Midbrain (tissue), 1 donor: ENCODE measurements around the gene ZNF365.
"Not testable (repeated sequence)": the region's sequence is repeated elsewhere in the genome, so short reads cannot be mapped to it uniquely, and the experiment has no call there.

Experiments
- DNase-seq: peaks from one replicate; lab custom pipeline; 2025; lab: John Stamatoyannopoulos, UW

Gene ZNF365

GRCh38 chr10:62377966-62378365 lies 3.8 kb downstream of the ZNF365 start:
- no peak for DNase-seq

- not testable (repeated sequence) for DNase-seq
These were observed 4.7 kb downstream of the ZNF365 start for GRCh38 chr10:62378877-62379276.

- peak; percentile 57 for DNase-seq
These were observed 5.2 kb downstream of the ZNF365 start for GRCh38 chr10:62379394-62379793.

- no peak for DNase-seq
These were observed 5.8 kb downstream of the ZNF365 start for GRCh38 chr10:62380016-62380415.

DNA sequence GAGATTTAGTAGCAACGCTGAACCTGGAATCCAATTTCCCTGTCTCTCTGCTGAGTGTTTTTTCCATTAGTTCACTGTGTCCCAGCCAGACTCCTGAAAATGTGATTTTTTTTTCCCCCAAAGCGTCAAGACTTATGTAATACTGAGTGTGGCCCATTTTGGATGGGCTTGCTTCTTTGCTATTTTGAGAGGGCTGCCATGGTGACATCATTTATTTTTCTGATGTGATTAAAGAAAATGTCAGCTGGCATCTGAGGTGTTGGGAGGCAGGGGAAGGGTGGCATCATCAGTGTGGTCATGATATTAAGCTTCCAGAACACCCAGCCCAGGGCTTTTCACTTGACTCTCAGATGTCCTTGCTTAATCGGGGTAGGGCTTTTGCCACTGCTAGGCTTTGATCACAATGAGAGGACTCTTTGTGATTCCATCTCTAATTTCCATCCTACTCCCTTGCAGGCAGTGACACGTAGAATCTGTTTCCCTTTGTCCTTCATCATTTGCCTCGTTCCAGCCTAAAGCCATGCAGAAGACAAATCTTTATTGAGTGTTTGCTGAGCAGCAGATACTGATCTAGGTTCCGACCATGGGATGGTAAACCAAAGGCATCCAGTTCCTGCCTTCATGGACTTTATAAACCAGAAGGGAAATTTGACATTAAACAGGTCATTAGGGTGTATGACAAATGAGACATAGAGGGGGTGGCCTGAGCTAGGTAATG lies 7.4 kb downstream of the ZNF365 start:
- DNase-seq: peak; percentile 77

DNA sequence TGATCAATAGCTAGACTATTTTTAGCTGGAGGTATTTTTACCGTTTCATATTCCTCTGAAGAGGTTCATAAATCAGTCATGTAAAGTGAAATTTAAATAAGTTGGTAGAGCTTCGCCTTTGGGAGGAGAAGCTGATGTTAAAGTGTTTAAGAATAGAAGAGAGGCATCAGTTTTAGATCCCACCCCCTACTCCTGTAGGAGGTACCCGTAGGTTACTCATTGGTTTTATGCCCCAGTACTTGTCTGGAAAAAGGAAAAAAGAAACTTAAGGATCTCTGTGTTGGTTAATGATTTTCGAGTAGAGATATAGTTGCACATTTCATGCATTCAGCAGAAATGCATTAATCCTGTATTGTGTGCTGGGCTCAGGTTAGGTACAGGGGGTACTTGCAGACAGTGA lies 8.7 kb downstream of the ZNF365 start:
- no peak for DNase-seq

- no peak for DNase-seq
These were observed 9.9 kb downstream of the ZNF365 start for GRCh38 chr10:62384057-62384446.

GRCh38 chr10:62384447-62385081 lies 10.4 kb downstream of the ZNF365 start:
- peak; percentile 39 for DNase-seq

DNA sequence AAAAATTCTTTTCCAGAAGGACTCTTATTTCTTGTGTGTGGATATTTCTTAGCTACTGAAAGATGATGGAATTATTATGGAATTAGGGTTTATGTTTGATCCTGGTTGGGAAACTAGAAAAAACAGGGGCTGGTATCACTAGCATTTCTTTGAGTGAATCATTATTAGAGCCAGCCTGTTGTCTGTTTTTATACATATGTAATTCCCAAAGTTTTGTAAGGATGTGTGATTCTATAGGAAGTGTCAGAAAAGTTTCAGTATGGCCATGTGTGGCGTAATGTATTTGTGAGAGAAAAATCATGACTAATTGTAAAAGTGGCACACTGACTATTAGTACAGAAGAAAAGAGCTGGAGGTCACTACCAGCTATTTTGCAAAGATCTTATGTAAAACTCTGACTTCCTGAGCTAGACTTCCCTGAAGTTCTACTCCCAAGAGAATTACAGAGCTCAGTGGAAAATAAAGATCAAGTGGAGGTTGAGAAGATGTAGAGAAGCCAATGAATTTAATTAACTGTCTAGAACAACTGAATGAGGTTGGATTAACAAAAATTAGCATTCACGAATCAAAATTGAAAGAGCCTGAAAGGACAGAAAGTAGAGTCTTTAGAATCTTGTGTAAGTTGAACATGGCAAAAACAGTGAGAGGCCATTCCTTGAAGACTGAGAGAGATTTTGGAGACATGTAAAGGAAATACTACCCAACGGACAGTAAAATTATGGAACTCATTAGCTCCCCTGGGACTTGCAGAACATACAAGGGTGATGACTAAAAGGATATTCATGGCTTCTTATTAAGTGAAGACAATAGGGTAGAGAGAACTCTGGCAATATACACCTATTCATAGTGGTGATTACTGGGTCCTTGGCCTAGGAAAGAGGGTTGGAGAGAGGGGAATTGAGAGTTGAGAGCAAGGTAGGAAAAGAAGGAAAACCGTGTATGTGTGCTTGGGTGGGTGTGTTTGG lies 12.5 kb downstream of the ZNF365 start:
- no peak for DNase-seq

- DNase-seq: peak; percentile 23
These were observed 14.2 kb downstream of the ZNF365 start for GRCh38 chr10:62388328-62388727.

- no peak for DNase-seq
These were observed 16.5 kb downstream of the ZNF365 start for GRCh38 chr10:62390497-62391176.

DNA sequence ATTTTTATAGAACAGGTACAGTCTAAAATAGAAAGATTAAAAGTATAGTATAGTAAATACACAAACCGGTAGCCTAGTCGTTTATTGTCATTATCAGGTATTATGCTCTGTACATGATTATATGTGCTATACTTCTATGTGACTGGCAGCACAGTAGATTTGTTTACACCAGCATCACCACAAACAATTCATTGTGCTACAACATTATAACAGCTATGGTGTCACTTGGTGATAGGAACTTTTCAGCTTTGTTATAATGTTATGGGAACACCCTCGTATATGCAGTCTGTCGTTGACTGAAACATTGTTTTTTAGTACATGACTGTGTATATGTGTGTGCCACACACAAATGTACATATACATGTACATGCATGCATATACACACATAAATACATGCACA lies 19.1 kb downstream of the ZNF365 start:
- DNase-seq: no peak

DNA sequence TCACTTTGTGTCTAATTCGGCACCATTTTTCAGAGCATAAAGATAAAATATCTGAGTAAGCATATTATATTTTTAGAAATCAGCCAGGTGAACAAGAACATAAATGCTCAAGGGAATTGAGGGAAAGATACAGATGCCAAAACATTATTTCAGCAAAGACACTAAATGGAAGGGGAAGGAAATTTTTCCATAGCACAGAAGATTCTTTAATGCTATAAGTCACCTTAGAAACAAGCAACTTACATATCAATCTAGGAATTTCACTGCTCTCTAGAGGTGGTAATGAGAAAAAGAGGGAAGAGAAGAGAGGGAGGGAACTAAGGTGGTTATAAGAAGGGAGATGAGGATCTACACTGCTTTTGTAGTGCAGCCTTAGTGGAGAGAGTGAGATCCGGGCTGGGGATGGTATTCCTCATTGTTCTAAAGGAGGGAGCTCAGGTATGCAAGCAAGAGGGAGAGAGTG lies 20.4 kb downstream of the ZNF365 start:
- no peak for DNase-seq

- DNase-seq: no peak
These were observed 21.7 kb downstream of the ZNF365 start for GRCh38 chr10:62395892-62396291.

DNA sequence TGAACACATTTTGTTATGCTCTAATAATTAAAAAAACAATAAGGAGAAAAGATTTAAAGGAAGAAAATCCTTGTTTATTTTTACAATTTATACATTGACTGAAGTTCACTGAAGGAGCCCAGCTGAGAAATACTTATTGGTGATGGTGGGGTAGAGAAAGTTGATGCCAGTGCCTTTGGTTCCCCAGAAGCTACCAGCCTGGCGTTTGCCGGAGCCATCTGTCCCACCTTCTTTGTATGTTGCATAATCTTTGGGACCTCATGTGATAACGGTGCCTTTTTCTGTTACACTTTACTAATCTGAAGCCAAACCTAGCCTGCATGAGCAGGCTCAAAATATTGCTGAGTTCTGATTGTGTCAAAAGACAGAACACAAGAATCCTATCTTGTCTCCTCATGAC lies 22.7 kb downstream of the ZNF365 start:
- no peak for DNase-seq

GRCh38 chr10:62399211-62399610 lies 25.0 kb downstream of the ZNF365 start:
- no peak for DNase-seq

DNA sequence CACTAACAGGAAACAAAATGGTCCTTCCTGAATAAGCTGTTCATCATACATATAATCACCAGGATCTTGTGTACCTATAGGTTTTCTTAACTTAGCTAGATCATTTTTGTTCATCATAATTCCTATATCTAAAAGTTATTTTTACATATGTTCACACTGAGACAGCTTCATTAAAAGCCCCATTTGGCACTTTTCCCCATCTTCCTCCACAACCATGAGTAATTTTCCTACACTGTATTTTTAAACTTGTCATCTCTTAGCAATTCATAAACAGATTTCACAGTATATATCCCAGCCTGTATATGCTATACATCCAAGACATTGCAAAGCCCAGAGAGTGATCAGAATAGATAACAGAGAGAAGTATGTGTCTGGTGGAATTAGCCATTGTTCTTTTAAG lies 28.3 kb downstream of the ZNF365 start:
- no peak for DNase-seq

DNA sequence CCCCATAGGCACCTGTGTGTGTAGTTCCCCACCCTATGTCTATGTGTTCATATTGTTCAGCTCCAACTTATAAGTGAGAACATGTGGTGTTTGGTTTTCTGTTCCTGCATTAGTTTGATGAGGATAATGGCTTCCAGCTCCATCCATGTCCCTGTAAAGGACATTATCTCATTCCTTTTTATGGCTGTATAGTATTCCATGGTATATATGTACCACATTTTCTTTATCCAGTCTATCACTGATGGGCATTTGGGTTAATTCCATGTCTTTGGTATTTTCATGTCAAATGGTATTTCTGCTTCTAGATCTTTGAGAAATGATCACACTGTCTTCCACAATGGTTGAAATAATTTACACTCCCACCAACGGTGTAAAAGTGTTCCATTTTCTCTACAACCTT lies 36.4 kb downstream of the ZNF365 start:
- DNase-seq: not testable (repeated sequence)

DNA sequence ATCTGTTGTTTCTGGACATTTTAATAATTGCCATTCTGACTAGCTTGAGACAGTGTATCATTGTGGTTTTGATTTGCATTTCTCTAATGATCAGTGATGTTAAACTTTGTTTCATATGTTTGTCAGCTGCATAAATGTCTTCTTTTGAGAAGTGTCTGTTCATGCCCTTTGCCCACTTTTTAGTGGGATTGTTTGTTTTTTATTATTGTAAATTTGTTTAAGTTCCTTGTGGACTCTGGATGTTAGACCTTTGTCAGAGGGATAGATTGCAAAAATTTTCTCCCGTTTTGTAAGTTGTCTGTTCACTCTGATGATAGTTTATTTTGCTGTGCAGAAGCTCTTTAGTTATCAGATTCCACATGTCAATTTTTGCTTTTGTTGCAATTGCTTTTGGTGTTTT lies 36.8 kb downstream of the ZNF365 start:
- not testable (repeated sequence) for DNase-seq

- no peak for DNase-seq
These were observed 38.9 kb downstream of the ZNF365 start for GRCh38 chr10:62413048-62413447.

DNA sequence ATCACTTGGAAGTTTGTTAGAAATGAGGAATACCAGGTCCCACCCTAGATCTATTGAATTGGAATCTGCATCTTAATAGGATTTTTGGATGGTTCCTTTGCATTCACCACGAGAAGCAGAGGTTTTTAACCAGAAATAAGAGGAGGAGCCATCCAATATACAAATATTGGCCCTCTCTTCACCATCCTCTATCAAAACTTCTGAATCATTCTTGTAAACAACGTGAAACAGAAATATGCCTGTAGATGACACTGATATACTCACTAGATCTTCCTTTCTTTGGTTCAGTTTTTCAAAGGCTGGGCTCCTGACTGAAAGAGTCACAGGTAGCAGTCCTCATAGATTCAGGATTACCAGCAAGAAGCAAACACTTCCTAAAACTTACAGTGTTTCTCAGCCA lies 39.5 kb downstream of the ZNF365 start:
- no peak for DNase-seq

DNA sequence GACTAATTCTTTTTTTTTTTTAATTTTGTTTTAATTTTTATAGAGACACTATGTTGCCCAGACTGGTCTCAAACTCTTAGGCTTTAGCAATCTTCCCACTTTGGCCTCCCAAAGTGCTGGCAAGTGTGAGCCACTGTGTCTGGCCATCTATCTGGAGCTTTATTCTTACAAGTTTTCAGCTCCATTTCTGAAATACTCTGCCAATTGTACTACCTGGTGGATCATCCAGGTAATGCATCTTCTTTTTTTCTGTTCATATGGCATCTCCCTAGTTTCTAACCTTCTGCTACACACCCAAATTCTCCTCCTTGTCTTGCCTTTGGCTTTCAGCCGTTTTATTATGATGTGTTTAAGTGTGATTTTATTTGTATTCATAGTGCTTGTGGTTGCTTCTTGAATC lies 40.2 kb downstream of the ZNF365 start:
- DNase-seq: no peak
